Activated CD4-positive, alpha-beta memory T cell treated with anti-CD3 and anti-CD28 coated beads for 36 hours (primary cell): ENCODE results near the gene TRIP10. TPM values are rescaled to one million over a fixed set of nuclear protein-coding genes. Genes with fewer than 3 reads are reported as not detected.
A peak's percentile ranks its signal among the peaks of the same experiment; 100 is the strongest.

Source experiments
- CTCF ChIA-PET: fragments of 350-600 bp; sonication (Branson Sonifier 250); formaldehyde crosslinking; loops from one replicate; lab custom pipeline; 2021; ENCODE audit warnings: antibody characterized with exemption, inconsistent platforms; lab: Charles Lee
- POLR2A ChIA-PET: fragments of 350-600 bp; sonication (Branson Sonifier 250); formaldehyde crosslinking; loops from one replicate; lab custom pipeline; 2021; ENCODE audit warnings: antibody characterized with exemption; lab: Charles Lee
- DNase-seq: peaks from one replicate; pipeline ENCODE4 v3.0.0-alpha.2; 2020
- H3K27ac Mint-ChIP-seq: one replicate; pipeline ENCODE4 v1.8.0; 2021; ENCODE audit warnings: mixed read lengths
- H3K27me3 Mint-ChIP-seq: one replicate; pipeline ENCODE4 v1.8.0; 2021; ENCODE audit warnings: mixed read lengths
- H3K36me3 Mint-ChIP-seq: one replicate; pipeline ENCODE4 v1.8.0; 2021; ENCODE audit warnings: mixed read lengths
- H3K4me1 Mint-ChIP-seq: one replicate; pipeline ENCODE4 v1.8.0; 2021; ENCODE audit warnings: low read depth, mixed read lengths
- H3K4me3 Mint-ChIP-seq: one replicate; pipeline ENCODE4 v1.8.0; 2021; ENCODE audit warnings: mild to moderate bottlenecking, mixed read lengths
- H3K9me3 Mint-ChIP-seq: one replicate; pipeline ENCODE4 v1.8.0; 2021; ENCODE audit warnings: mixed read lengths
- intact Hi-C: fragments of 100-400 bp; cut with micrococcal nuclease; formaldehyde crosslinking; loops from one replicate; pipeline ENCODE4 v1.15.1; 2023
- total RNA-seq, 2 experiments: library from RNA; stranded (reverse); gene quantifications; one replicate each; pipeline ENCODE4 v1.2.3, GENCODE V29; 2021

Gene TRIP10
- total RNA-seq, 2 experiments from 2014 or later: 55.9 to 56.2 TPM

GRCh38 chr19:6713773-6714692, 25.4 kb upstream of the TRIP10 start:
- Mint-ChIP-seq H3K27me3 (peaks cover 23% of the 10 kb centered on the region), H3K4me3 (no peak overlapping the region), H3K9me3 (no peaks in the 10 kb centered on the region), H3K27ac (no peak overlapping the region), H3K36me3 (no peaks in the 10 kb centered on the region), H3K4me1 (peaks cover 14% of the 10 kb centered on the region)
- CTCF ChIA-PET: no interaction called here
- intact Hi-C loops: no loop called here
- POLR2A ChIA-PET: no interaction called here
- no peak for DNase-seq

- peaks cover 13% of the 10 kb centered on the region for H3K4me1 Mint-ChIP-seq
- intact Hi-C loops: no loop called here
- ChIA-PET CTCF (interaction anchor here (1.2 kb wide), 1 partner anchor 22 kb away, joined by 6 read pairs; the partner anchor contains the start of gene GPR108), POLR2A (no interaction called here)
- no peaks in the 10 kb centered on the region for H3K36me3 Mint-ChIP-seq
- H3K27ac Mint-ChIP-seq: no peak overlapping the region
- DNase-seq: no peak
- no peak overlapping the region for H3K4me3 Mint-ChIP-seq
- H3K27me3 Mint-ChIP-seq: peaks cover 16% of the 10 kb centered on the region
- no peaks in the 10 kb centered on the region for H3K9me3 Mint-ChIP-seq
Measured at GRCh38 chr19:6714749-6715555, 24.5 kb upstream of the TRIP10 start.

GRCh38 chr19:6716610-6716970, 22.9 kb upstream of the TRIP10 start:
- CTCF ChIA-PET: no interaction called here
- intact Hi-C loops: no loop called here
- no peak overlapping the region for H3K27ac Mint-ChIP-seq

GRCh38 chr19:6717036-6717435, 22.4 kb upstream of the TRIP10 start:
- peak overlapping the region; percentile 7 for H3K27ac Mint-ChIP-seq
- H3K36me3 Mint-ChIP-seq: no peaks in the 10 kb centered on the region
- peak; percentile 24 for DNase-seq
- peaks cover 4% of the 10 kb centered on the region for H3K4me1 Mint-ChIP-seq
- intact Hi-C loops: no loop called here
- no peaks in the 10 kb centered on the region for H3K9me3 Mint-ChIP-seq
- CTCF ChIA-PET: no interaction called here
- H3K27me3 Mint-ChIP-seq: peaks cover 1% of the 10 kb centered on the region
- no peak overlapping the region for H3K4me3 Mint-ChIP-seq
- POLR2A ChIA-PET: no interaction called here

More at GRCh38 chr19:6716610-6716970, 22.9 kb upstream of the TRIP10 start:
- Mint-ChIP-seq H3K36me3 (no peaks in the 10 kb centered on the region), H3K4me1 (peaks cover 4% of the 10 kb centered on the region), H3K27me3 (peaks cover 1% of the 10 kb centered on the region), H3K4me3 (no peak overlapping the region), H3K9me3 (no peaks in the 10 kb centered on the region)
- DNase-seq: no peak
- POLR2A ChIA-PET: no interaction called here

- Mint-ChIP-seq H3K4me1 (peaks cover 4% of the 10 kb centered on the region), H3K27me3 (peaks cover 1% of the 10 kb centered on the region), H3K9me3 (no peaks in the 10 kb centered on the region), H3K27ac (peak overlapping the region; percentile 7), H3K4me3 (no peak overlapping the region), H3K36me3 (no peaks in the 10 kb centered on the region)
- ChIA-PET CTCF (no interaction called here), POLR2A (no interaction called here)
- no peak for DNase-seq
- intact Hi-C loops: no loop called here
Measured at GRCh38 chr19:6717441-6717971, 22.0 kb upstream of the TRIP10 start.

- no peak for DNase-seq
- Mint-ChIP-seq H3K9me3 (no peaks in the 10 kb centered on the region), H3K4me3 (no peak overlapping the region), H3K4me1 (peaks cover 4% of the 10 kb centered on the region), H3K36me3 (no peaks in the 10 kb centered on the region), H3K27me3 (peaks cover 1% of the 10 kb centered on the region), H3K27ac (no peak overlapping the region)
- CTCF ChIA-PET: no interaction called here
- POLR2A ChIA-PET: no interaction called here
- intact Hi-C loops: no loop called here
Measured at GRCh38 chr19:6718111-6718740, 21.3 kb upstream of the TRIP10 start.

- CTCF ChIA-PET: no interaction called here
- H3K27ac Mint-ChIP-seq: no peak overlapping the region
- intact Hi-C loops: no loop called here
- no peaks in the 10 kb centered on the region for H3K36me3 Mint-ChIP-seq
- peaks cover 6% of the 10 kb centered on the region for H3K4me1 Mint-ChIP-seq
- H3K9me3 Mint-ChIP-seq: no peaks in the 10 kb centered on the region
- H3K4me3 Mint-ChIP-seq: no peak overlapping the region
- POLR2A ChIA-PET: no interaction called here
- H3K27me3 Mint-ChIP-seq: peaks cover 1% of the 10 kb centered on the region
- peak; percentile 44 for DNase-seq
Measured at GRCh38 chr19:6718741-6719539, 20.5 kb upstream of the TRIP10 start.

- H3K9me3 Mint-ChIP-seq: no peaks in the 10 kb centered on the region
- ChIA-PET CTCF (no interaction called here), POLR2A (no interaction called here)
- H3K27me3 Mint-ChIP-seq: peaks cover 1% of the 10 kb centered on the region
- no peak for DNase-seq
- H3K27ac Mint-ChIP-seq: no peak overlapping the region
- H3K4me1 Mint-ChIP-seq: peaks cover 6% of the 10 kb centered on the region
- no peak overlapping the region for H3K4me3 Mint-ChIP-seq
- intact Hi-C loops: no loop called here
- no peaks in the 10 kb centered on the region for H3K36me3 Mint-ChIP-seq
Measured at GRCh38 chr19:6719540-6719861, 20.0 kb upstream of the TRIP10 start.

- no peaks in the 10 kb centered on the region for H3K9me3 Mint-ChIP-seq
- no peaks in the 10 kb centered on the region for H3K36me3 Mint-ChIP-seq
- POLR2A ChIA-PET: no interaction called here
- CTCF ChIA-PET: no interaction called here
- intact Hi-C loops: no loop called here
- H3K4me3 Mint-ChIP-seq: no peak overlapping the region
- H3K27me3 Mint-ChIP-seq: peaks cover 1% of the 10 kb centered on the region
- peaks cover 6% of the 10 kb centered on the region for H3K4me1 Mint-ChIP-seq
- H3K27ac Mint-ChIP-seq: no peak overlapping the region
- no peak for DNase-seq
Measured at GRCh38 chr19:6719992-6720368, 19.5 kb upstream of the TRIP10 start.

- no peak for DNase-seq
- no peak within 1 kb of the TSS for H3K4me3 Mint-ChIP-seq
- no peaks in the 10 kb centered on the region for H3K9me3 Mint-ChIP-seq
- peaks cover 1% of the 10 kb centered on the region for H3K27me3 Mint-ChIP-seq
- peaks cover 7% of the 10 kb centered on the region for H3K4me1 Mint-ChIP-seq
- ChIA-PET POLR2A (no interaction called here), CTCF (interaction anchor here (0.7 kb wide), 1 partner anchor 88 kb away, joined by 3 read pairs; no protein-coding TSS in a partner anchor)
- intact Hi-C loops: no loop called here
- H3K27ac Mint-ChIP-seq: no peak within 1 kb of the TSS
- H3K36me3 Mint-ChIP-seq: no peaks in the 10 kb centered on the region
Measured at GRCh38 chr19:6720369-6721137, 18.9 kb upstream of the TRIP10 start, which contains the start of gene C3. C3 (minus strand) TSS chr19:6720650; CDS start chr19:6720589, 61 bp downstream.

GRCh38 chr19:6721138-6721474, 18.4 kb upstream of the TRIP10 start:
- CTCF ChIA-PET: interaction anchor here (0.7 kb wide), 1 partner anchor 88 kb away, joined by 3 read pairs; no protein-coding TSS in a partner anchor
- Mint-ChIP-seq H3K4me1 (peaks cover 7% of the 10 kb centered on the region), H3K36me3 (no peaks in the 10 kb centered on the region), H3K27me3 (peaks cover 1% of the 10 kb centered on the region), H3K9me3 (no peaks in the 10 kb centered on the region), H3K4me3 (no peak overlapping the region), H3K27ac (no peak overlapping the region)
- intact Hi-C loops: no loop called here
- DNase-seq: no peak
- POLR2A ChIA-PET: no interaction called here
